IPS DF 19.7 (cell line): Measurements from ENCODE around the gene TBL1Y.
"Not testable (repeated sequence)": the region's sequence is repeated elsewhere in the genome, so short reads cannot be mapped to it uniquely, and the experiment has no call there.

Experiments
- DNase-seq: peaks from one replicate; pipeline ENCODE4 v3.0.0-alpha.2; 2013; ENCODE audit warnings: low read depth, low spot score

The TBL1Y gene

GRCh38 chrY:6972271-6972887, 61.9 kb downstream of the TBL1Y start:
- DNase-seq, result no peak

DNA sequence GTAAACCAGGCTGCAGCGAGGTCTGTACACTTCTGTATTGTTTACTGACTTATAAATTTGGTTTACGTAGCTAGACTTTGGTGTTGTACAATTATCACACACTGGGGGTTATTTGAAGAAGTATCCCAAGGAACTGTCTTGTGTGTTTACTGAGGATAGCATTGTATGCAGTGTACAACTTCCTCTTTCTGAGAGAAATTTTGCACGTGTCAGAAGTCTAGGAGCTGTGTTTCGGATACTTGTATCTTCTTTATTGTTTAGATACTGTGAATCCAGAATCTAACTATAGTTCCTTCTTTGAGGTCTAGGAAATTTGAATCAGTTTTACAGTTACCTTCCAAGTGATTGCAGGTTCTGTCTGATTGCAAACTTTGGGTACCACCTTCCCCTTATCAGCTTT, 64.5 kb downstream of the TBL1Y start:
- no peak for DNase-seq

- no peak for DNase-seq
Measured at GRCh38 chrY:6977783-6978182, 67.3 kb downstream of the TBL1Y start.

DNA sequence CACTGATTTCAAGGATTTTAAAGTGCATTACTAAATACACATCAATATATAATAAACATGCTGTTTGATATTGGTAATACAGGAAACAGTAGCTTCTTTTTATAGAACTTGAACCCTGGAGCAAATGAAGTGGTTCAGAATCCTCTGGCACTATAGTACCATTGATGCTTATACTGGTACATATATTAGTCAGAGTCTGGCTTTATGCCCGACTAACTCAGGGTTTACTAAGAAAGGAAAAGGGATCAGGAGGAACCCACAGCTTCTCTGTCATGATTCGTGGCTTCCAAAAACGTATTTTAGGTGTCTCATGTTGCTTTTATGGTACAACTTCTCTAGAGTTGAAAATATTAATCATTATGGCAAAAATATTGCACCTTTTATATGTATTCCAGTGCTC, 72.7 kb downstream of the TBL1Y start:
- DNase-seq, result no peak

GRCh38 chrY:6987811-6988210, 77.3 kb downstream of the TBL1Y start:
- no peak for DNase-seq

GRCh38 chrY:6989886-6990620, 79.6 kb downstream of the TBL1Y start:
- no peak for DNase-seq

DNA sequence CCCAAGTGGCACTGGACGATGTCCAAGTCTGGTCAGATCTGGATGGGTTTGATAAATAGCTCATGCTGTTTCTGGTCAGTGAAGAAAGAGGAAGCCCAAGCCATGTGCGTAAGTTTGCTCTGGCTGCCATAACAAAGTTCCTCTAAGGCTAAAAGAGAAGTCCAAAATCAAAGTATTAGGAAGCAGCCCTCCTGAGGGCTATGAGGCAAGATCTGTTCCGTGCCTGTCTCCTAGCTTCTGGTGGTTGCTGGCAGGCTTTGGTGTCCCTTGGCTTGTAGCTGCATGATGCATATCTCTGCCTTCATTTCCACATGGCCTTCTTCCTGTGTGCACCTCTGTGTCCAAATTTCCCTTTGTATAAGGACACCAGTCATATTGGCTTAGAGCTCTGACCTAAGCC, 81.5 kb downstream of the TBL1Y start:
- DNase-seq, result no peak

DNA sequence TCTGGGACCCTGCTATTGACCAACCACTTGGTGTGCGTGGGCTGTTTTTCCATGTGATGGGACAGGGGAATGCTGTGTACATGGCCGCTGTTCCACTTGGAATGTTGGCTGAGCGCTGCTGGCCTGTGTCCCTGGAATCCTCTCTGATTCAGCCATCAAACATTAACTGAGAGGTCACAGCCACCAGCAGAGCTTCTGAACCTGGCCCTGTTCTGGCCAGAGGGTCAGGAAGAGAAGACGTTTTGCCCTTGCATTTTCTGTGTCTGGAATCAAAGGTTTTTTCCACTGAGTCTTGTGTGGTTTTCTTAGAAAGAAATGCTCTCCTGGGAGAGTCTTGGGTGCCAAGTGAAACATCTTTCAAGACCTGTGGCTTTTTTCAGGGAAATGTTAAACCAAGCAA, 85.5 kb downstream of the TBL1Y start:
- DNase-seq, result no peak

GRCh38 chrY:6997503-6998066, 87.1 kb downstream of the TBL1Y start:
- DNase-seq, result no peak

- DNase-seq, result no peak
Measured at GRCh38 chrY:6999905-7000304, 89.4 kb downstream of the TBL1Y start.

- no peak for DNase-seq
Measured at GRCh38 chrY:7002581-7002980, 92.1 kb downstream of the TBL1Y start.

- no peak for DNase-seq
Measured at GRCh38 chrY:7007911-7008310, 97.4 kb downstream of the TBL1Y start.

GRCh38 chrY:7008578-7009355, 98.3 kb downstream of the TBL1Y start:
- DNase-seq, result no peak

GRCh38 chrY:7013051-7013450, 102.6 kb downstream of the TBL1Y start:
- DNase-seq, result no peak

- DNase-seq, result no peak
Measured at GRCh38 chrY:7016521-7016920, 106.0 kb downstream of the TBL1Y start.

DNA sequence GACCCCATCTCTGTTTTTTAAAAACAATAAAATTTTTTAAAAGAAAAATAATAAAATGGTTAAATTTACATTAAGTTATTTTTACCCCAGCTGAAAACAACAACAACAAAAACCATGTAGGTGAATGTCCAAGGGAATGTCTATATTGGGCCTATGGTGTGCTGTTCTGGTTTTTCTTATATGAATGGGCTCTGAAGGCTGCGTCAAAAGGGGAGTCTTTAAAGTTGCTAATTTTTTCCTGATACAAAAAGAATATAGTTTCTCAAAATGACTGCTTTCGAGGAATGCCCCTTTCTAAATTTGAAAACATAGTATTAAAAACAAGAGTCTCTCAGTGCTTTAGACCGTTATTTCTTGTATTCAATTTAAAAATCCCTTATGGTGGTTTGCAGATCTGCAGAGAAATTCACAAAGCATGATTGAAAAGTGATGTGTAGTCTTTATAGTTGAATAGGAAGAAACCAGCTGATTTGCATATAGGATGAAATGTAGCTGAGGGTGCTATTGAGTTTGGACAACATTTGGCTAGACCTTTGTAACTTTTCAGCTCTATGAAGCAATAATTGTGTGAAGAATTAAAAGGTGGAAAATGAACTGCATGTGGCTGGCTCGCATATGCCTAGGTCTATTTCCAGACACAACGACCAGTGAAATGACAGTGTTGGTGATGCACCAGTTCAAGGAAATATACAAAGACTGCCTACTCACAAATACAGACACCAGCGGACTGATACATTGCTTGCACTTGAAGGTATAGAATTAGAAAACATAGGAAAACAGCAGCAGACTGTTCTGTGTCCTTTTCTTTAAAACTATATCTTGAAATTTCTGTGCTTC, 107.0 kb downstream of the TBL1Y start:
- no peak for DNase-seq

DNA sequence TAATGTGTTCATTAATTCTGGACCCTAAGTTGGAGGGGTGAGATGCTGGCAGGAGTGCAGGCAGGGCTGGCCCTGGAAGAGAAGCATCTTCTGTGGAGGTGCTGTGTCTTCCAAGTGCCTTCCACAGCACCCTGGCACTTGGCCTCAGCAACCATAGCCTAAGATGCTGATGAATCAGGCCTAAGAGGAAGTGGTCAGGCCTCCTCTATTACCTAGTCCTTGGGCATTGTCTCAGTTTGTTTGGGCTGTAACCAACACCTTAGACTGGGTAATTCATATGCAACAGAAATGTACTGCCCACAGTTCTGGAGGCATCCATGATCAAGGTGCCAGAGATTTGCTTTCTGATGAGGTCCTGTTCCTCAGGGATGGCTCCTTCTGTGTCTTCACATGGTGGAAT, 128.5 kb downstream of the TBL1Y start:
- no peak for DNase-seq

GRCh38 chrY:7040662-7041061, 130.2 kb downstream of the TBL1Y start:
- no peak for DNase-seq

DNA sequence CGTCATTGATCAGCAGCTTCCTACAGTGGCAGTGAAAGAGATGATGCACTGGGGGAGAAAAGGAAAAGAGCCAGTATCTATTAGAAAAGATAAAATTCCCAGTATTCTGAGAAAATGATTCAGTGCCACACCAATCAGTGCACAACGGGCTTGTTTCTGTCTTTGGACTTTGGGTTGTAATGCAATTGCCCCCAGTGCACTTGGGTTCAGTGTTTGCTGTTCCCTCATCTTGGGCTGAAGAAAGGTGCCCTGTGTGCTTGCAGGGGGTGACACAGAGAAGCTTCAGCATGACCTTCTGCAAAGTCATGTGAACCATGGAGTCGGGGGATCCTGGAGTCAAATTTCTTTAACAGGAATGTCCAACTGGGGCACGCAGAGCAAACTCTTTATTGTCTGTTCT, 131.5 kb downstream of the TBL1Y start:
- no peak for DNase-seq

DNA sequence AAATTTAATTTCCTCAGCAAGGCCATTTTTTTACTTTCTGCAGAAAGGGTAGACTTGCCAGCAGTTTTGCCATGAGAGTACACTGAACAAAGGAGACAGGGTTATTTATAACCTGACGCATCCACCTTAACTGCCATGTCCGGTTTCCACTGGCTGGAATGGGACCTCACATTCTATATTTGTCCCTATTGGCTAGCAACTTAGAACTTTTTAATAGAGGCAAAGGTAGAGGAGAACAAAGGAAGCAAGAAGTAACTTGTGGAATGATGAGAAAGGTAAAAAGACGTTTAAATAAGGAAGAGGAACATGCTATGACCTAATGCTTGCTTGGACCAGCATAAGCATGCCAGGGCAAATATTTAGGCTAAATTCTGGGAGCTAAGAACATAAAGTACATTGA, 142.0 kb downstream of the TBL1Y start:
- not testable (repeated sequence) for DNase-seq

- no peak for DNase-seq
Measured at GRCh38 chrY:7056886-7057285, 146.4 kb downstream of the TBL1Y start.

- no peak for DNase-seq
Measured at GRCh38 chrY:7078725-7079124, 168.2 kb downstream of the TBL1Y start.
